GM12892 (cell line): Measurements from ENCODE around the gene DAB1.

Source experiments
- POLR2A ChIP-seq: IDR thresholded peaks from 2 replicates; pipeline ENCODE4 v1.6.1; 2011; ENCODE audit warnings: low read depth, low read length, control low read depth
- TAF1 ChIP-seq: IDR thresholded peaks from 2 replicates; pipeline ENCODE4 v1.6.1; 2011; ENCODE audit warnings: low read depth, mild to moderate bottlenecking, control low read depth, low read length, borderline replicate concordance

GRCh38 chr1:56995414-56996100 is 428.3 kb downstream of the DAB1 start:
- no peak for TF ChIP-seq POLR2A
- TF ChIP-seq TAF1: no peak
